ENCODE measurements around the gene OPRM1.
"Not testable (repeated sequence)": the region's sequence is repeated elsewhere in the genome, so short reads cannot be mapped to it uniquely, and the experiment has no call there.

OPRM1 gene

DNA sequence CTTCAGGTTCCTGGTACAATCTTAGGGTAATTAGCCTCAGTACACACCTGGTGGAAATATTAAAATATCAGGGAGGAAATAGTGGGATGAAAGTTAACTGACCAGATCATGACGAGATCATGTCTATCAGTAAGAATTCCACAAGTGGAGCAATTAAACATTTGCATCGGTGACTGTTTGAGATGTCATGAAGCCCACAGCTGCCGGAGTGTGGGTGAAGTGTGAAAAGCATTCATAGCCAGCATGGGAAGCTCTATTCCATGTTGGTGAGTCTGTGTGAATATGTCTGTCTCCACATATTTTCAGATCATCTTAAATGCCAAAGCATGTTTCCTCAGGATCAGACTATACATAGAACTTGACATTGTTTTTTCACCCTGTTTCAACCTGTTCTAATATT is 174.7 kb downstream of the OPRM1 start:
- no peak for DNase-seq

DNA sequence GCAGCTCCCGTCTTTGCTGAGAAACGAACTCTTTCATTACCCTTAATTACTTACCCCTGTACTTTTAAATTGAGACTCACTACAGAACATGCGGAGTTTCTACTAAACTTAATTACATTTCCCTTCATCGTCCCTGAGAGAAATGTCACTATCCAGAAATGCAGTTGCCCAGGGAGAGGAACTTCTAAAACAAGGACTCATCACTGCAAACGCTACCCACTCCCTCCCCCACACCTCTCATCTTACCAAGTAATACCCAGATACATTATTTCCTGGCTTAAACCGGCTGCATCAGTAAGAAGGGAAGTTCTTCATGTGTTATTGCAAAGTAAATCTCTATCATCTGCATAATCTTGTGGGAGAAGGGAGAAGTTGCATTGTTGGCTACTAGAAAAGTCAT is 179.3 kb downstream of the OPRM1 start:
- DNase-seq = no peak

DNA sequence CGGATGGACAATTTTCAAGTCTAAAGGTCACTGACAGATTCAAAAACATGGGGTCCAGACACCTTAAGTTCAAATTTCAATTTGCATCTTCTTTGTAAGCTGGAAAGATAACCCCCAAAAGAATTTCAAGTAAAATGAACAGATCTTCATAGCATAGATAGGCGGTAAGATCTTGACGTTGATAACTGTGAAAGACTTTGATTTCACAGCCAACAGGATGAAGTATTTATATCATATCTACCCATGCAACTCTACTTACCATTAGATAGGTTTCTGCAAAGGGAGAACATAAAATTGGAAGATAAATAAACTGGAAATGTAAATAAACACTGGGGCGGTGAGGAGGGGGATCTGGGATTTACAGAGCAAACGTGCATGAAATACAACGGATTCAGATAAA is 179.7 kb downstream of the OPRM1 start:
- no peak for DNase-seq

DNA sequence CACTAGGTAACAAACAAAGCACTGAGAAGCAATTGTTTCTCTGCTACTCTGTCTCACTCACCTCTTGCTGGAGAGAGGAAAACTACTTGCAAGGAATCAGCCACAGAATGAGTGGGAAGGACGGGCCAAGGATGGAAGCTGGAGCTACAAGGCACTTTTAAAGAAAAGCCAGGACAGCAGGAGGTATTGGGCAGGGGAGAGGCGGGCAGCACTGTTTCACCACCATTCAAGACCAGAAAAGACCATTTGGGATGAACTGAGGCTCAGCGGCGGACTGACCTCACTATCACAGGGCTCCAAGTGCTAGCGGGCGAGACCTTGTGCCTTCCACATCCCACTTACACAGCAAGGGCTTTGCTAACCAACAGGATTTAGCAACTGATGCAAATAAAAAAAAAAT is 180.2 kb downstream of the OPRM1 start:
- no peak for DNase-seq

DNA sequence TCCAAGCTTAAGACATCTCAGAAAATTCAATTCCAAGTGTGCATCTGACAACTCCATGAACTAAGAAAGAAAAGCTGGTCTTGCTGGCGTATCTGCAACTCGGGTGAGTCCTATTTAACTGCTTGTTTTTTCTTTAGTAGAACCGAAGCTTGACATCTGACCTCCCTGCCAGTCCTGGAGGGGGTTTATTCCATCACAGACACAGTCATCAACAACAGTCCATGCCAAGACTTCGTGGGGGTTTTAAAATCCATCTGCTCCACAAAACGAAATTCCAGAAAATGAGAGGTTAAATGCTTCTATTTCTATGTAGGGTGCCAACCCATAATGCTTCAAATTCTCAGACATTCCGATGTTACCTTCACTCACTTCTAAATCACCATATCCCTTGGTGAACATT is 183.7 kb downstream of the OPRM1 start:
- no peak for DNase-seq

DNA sequence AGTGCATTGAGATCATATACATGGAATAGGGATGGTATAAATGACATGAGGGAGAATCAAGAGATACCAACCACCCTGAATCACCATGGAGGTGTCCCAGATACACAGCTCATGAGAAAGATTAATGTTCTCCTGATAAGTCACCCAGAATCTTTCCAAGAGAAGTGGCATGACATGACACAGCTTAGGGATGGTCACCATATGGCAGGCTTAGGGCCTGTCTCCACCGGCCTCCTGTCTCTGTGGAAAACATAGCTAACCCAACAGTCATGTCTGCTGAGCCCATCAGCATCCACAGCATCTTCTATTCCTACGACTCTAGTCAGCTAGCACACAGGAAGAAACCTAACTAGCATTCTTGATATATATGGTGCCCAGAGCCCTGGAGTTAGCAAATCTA is 184.3 kb downstream of the OPRM1 start:
- DNase-seq = no peak

DNA sequence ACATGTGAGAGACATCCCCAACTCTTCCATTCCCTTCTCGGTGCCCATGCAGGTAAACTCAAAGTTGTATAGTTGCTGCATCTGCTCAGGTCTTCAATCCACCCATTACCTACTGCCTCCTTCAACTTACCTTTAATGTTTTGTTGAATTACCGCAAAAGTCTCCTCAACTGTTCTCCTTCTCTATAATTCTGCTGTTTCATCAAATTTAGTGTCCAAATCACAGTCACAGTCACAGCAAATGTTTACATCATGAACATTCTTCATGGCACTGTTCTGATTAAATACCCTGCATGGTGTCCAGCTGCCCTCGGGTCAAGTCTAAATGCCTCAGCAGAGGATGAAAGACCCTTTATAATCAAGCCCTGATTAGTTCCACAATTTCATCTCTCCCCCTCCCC is 187.4 kb downstream of the OPRM1 start:
- no peak for DNase-seq

DNA sequence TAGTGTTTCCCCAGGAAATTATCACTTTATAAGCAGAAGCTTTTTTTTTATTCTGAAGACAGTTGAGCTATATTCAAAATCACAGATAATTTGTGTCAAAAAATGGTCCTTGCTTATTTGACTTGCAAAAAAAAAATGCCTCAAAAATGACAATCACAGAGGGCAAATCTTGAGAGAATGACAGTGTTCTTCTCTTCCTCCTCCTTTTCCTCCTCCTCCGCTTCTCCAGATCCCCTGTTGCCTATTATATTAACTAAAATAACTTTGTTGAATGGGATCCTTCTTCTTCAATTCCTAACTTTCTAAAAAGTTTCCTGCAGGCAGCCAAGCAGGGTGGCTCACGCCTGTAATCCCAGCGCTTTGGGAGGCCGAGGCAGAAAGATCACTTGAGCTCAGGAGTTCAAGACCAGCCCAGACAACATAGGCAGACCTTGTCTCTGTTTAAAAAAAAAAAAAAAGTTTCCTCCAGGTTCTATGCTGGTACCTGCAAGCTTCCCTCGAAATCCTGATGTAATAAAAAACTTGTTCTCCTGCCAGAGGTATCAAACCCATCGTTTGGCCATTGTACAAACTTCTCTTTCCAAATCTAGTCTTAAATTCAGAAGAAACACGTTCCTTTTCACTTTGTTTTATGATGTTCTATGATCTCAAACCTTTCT is 189.0 kb downstream of the OPRM1 start:
- no peak for DNase-seq

DNA sequence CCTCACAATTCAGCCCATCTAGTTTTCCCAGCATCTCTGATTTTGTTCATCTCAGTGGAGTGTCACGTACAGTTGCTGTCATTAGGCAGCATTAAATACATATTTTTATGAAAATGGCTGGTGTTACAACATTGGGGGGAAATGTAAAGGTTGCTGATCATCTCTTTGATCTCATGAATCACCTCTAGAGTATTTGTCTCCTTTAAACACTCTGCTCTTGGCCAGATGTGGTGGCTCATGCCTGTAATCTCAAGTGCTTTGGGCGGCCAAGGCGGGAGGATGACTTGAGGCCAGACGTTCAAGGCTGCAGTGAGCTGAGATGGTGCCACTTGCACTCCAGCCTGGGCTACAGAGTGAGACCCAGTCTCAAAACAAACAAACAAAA is 189.5 kb downstream of the OPRM1 start:
- no peak for DNase-seq

DNA sequence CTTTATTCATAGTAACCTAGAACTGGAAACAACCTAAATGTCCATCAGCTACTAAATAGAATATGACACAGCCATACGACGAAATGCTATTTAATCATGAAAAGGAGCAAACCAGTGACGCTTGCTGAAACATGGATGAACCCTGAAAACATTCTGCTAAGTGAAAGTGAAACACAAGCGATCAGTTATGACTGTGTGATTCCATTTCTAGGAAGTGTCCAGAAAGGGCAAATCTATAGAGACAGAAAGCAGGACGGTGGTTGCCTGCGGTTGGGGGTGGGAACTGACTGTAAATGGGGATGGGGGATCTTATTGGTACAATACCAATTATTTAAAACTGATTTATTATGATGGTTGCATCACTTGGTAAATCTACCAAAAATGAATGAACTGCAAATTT is 190.7 kb downstream of the OPRM1 start:
- no peak for DNase-seq

DNA sequence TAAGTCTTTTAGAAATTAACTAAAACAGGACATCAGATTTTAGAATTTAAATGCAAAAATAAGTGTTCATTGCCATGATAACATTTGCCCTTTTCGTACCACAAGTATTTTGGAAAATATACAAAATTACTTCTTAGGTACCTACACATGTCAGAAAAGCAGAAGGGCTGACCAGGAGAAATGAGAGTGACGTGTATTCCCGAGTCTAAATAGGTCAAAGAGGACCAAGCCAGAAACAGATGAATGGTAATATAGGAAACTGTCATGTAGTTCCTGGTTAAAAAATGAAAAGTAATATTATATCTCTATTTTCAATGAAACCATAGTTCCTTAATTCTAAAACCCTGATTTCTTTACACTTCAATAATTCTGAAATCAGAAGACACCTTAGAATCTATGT is 191.4 kb downstream of the OPRM1 start:
- DNase-seq = no peak

DNA sequence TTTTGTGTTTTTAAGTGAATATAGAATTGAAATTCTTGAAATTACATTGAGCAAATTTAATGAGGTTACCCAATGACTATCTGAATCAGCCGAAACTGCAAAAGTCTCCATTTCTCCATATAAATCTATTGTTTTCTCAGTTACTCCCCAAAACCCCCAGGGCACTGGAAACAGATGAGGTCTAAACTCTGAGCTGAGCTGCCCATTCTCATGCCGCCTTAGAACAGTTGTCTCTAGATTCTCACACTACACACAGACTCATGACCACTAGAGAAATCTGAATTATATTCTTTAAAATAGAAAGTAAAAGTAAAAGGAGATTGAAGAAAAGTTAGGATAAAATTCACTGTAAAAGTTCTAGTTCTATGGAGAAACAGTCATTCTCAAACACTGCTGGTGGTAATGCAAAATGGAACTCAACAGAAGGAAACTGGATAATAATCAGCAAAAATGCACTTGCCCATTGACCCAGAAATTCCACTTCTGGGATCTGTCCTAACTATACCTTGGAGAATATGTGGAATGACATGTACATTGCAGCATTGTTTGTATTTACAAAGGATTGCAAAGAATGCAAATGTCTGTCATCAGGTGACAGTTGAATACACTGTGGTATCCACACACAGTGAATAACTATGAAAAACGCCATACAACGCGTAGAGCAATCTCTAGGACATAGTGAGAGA is 192.0 kb downstream of the OPRM1 start:
- DNase-seq = no peak

DNA sequence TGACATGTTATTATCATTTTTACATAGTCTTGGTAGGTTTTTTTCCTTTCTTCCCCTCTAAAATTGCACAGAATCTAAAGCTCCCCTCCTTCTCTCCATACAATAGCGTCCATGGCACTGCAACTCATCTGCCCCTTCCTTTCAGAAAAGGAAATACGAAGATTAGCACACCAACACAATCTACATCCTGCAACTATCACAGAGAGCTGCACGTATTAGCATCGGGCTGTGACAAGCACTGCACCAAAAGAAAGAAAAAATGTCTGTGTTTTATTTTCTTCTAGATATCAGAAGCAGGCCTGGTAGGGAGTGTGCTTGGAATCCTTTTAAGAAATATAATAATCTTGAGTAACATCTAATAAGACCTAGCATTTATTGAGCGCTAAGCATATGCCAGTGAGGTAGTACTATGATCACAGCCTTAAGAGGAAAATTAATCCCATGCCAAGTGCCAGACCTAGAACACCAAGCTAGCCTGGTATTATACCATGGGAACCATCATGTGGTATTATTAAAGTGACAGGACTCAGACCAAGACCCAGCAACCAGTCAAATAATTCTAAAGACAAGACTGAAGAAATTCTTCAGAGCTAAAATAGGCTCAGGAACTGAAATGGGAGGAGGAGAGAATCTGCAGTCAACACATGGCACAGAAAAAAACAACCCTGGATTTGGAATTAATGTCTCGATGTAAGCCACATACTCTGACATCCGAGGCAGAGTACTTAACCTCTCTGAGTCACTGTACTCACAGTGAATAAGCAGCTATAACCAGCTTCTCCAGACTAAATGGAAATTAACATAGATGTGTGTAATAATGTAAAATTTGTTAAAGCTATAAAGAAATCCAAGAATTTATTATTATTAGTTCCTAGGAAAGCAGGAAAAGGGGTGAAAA is 193.2 kb downstream of the OPRM1 start:
- DNase-seq = no peak

DNA sequence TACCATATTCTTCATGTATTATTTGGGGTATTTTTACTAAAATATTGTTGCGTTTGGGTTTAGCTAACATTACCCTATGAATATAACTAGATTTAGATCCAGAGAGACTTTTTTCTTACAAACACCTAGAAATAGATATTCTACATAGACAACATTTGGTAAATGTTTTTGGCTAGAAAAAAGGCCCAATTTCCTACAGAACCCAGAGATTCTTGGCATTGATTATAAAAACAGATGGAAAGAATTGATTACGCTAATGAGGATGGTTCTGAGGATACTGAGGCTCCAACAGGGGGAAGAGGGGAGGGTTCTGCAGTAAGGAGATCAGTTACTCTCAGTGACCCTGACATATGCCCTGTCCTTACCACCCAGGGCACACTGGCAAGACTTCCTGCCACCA is 194.3 kb downstream of the OPRM1 start:
- DNase-seq = no peak

DNA sequence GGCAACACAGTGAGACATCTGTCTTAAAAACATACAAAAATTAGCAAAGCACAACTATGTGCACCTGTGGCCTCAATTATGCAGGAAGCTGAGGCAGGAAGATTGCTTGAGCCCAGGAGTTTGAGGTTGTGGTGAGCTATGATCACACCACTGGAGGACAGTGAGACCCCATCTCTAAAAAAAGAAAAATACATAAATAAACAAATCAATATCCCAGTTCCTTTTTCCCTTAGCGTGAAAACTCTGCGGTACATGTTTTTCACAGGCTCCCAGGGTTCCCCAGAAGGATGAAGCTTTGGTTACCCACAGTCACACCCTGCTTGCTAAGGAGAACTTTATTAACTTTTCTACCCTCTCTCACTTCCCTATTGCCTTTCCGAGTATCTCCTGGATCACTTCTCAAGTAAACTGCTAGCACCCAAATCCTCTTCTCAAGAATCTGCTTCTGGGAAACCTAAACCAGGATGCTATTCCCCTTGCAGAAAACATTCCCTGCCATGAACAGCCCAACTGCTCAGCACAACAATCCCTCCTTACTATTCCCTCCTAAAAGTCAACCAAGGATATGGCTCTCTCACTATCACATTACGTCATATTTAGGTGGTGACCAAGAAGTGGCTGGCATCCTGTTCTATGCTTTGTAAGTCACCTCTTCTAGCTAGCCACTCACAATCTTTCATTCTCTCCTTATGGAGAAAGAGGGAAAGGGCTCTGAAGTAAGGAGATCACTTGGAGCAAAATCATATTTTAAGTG is 195.2 kb downstream of the OPRM1 start:
- DNase-seq = no peak

DNA sequence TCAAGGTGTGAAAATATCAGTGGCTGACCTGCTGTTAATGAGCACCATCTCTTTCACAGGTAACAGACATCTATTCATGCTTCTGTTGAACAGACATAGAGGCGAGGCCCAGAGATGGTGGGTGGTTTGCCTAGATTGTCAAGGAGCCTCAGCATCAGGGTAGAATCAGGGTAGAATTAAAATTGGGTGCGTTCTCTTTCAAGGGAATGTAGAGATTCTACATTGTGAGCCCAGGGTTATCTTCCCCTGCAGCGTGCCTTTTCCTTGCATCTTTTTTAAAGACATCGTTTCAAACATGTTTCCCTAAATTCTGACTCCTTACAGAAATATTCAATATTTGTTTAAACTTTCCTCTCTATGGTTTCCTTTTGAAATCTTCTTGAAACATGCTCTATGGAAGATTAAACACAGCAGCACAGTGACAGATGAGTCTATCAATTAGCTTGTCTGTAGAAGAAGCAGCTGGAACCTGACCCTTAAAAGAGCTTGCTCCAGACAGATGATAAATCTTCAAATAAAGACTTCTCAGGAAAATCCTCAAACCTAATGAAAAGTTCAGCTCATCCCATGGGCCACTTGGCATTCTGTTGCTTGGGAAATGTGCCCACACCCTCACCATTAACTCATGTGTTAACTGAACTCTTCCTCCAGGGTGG is 197.7 kb downstream of the OPRM1 start:
- DNase-seq = no peak

DNA sequence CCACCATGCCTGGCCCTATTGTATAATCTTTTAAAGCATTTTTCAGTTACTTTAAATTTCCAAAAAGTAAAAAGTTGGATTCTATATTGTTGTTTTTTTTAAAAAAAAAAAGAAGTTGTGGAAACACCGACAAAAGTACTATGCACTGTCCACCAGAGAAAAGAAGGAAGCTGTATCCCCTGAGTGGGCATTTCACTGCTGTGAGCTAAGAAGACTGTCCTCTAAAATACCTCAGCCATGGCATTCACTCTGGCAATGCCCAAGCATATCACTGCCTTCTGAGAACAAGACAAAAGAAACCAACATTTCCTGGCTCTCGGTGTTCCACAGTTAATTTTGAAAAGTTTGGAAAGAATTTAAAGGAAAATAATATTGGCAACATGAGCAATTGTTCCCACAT is 199.8 kb downstream of the OPRM1 start:
- no peak for DNase-seq

DNA sequence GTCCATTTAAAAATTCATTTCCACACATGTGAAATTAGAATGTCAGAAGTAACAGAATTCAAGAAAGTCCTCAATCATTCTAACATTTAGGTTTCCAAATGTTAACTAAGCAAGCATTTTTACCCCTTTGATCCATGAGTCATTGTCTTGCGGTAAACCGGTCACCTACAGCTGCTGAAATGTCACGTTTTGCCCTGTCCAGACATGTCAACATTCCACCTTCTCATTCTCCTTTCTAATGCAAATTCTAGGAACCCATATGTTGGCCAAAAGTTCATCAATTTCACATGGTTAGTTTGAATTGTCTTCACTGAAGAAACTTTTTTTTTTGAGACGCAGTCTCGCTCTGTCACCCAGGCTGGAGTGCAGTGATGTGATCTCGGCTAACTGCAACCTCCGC is 200.4 kb downstream of the OPRM1 start:
- DNase-seq = no peak

DNA sequence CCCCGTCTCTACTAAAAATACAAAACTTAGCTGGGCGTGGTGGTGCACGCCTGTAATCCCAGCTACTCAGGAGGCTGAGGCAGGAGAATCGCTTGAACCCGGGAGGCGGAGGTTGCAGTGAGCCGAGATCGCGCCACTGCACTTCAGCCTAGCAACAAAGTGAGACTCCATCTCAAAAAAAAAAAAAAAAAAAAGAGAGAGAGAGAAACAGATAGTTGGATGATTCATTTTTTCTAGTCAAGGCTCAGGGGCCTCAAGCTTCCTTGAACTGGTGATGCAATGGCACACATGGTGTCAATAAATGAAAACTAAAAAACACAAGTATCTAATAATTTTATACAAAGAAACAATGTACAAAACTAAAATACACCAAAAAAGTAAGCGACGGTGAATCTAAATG is 202.0 kb downstream of the OPRM1 start:
- DNase-seq = not testable (repeated sequence)

DNA sequence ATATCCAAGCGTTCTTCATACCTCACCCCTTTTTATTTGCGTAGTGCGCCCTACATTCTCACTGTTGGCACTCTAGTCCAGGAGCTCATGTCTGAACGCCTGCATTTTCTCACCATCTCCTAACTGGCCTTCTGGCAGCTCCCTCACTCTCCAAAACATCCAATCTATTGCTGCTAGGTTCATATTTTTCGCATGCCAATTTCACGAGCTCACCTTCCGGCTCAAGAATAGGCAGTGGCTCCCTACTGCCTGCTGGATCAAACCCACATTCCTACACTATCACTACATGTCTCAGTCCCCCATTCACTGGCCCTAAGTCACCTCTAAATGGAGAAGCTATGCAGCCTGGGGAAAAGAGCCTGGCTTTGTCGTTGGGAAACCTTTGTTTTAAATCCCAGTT is 202.5 kb downstream of the OPRM1 start:
- DNase-seq = no peak

DNA sequence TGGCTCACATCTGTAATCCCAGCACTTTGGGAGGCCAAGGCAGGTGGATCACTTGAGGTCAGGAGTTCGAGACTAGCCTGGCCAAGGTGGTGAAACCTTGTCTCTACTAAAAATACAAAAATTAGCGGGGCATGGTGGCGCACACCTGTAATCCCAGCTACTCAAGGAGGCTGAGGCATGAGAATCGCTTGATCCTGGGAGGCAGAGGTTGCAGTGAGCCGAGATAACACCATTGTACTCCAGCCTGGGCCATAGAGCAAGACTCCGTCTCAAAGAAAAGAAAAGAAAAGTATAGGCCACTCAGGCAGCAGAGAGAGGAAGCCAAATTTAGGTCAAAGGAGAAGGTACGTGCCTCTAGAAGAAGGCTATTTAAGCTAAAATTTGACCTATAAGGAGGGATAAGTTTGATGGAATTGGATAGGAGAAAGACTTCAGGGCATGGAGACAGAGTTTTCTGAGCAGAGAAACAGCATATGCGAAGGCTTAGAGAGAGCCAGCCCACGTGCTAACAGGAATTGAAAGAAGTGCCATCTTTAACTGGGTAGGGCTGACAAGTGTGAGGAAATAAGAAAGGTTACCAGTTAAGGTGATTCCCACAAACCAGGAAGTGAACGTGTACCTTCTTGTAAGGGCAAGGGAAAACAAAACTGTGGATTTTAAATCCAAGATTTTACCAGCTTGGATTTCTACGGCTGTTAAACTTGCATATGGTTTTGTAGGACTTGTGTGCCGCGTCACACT is 203.7 kb downstream of the OPRM1 start:
- DNase-seq = no peak

Data from NCI-H2029 (cell line).